K562 (cell line): Measurements from ENCODE around the gene ZNF750. TPM values are rescaled to one million over a fixed set of nuclear protein-coding genes. Genes with fewer than 3 reads are reported as not detected.

Source experiments
- ATAC-seq: fragments of 200-7000 bp; cut with Tn5 transposase; 3 replicates; pipeline ENCODE4 v1.9.1; 2020; ENCODE audit warnings: moderate library complexity
- BruUV-seq: library from RNA; stranded (reverse); fragments of 400-500 nt; replicated peaks from 2 replicates; lab custom pipeline; 2021; lab: Mats Ljungman, UMichigan
- CTCF ChIA-PET: fragments of 300-600 bp; formaldehyde crosslinking; extraction: SDS; loops from one replicate; lab custom pipeline; 2021; ENCODE audit warnings: low intra/inter-chr PET ratio; lab: Yijun Ruan, JAX
- POLR2A ChIA-PET: fragments of 300-600, 350-650 bp; sonication (Branson Sonifier 250); formaldehyde crosslinking; extraction: SDS; loops from one replicate; lab custom pipeline; 2021; ENCODE audit warnings: antibody characterized with exemption, inconsistent platforms; lab: Yijun Ruan, JAX
- DNase-seq, 4 experiments: peaks; one replicate each; pipeline versions ENCODE4 v3.0.0 to v3.0.0-alpha.2; 2011 to 2018; ENCODE audit warnings: low spot score in 3 of 4, mixed read lengths in 3 of 4; ENCODE audit errors: extremely low read depth in 1 of 4
- FAIRE-seq: peaks from 2 replicates; lab custom pipeline; 2011; peaks lifted over from hg19 to GRCh38; lab: Jason Lieb, UNC
- H2AFZ ChIP-seq: 2 replicates; pipeline ENCODE4 v1.6.0; 2011; ENCODE audit warnings: low read depth, low read length, control low read depth, inconsistent platforms
- H3K27ac ChIP-seq: fragments of 200-600 bp; 3 replicates; pipeline ENCODE4 v1.8.0; 2011; ENCODE audit warnings: low read depth, mild to moderate bottlenecking, control low read depth, inconsistent platforms, low read length, moderate library complexity, mixed read lengths; ENCODE audit errors: extremely low read depth
- H3K27me3 ChIP-seq, 2 experiments: fragments of 300-600 bp in 1 of 2; 2 replicates in 1 of 2; 3 replicates in 1 of 2; pipeline versions ENCODE4 v1.6.0 to v1.8.0; 2011; ENCODE audit warnings: inconsistent platforms in 2 of 2, low read length in 2 of 2, mild to moderate bottlenecking in 1 of 2, mixed read lengths in 1 of 2, moderate library complexity in 1 of 2; ENCODE audit not compliant: control insufficient read depth in 2 of 2, insufficient read depth in 2 of 2
- H3K36me3 ChIP-seq: fragments of 300-600 bp; 3 replicates; pipeline ENCODE4 v1.8.0; 2011; ENCODE audit warnings: mild to moderate bottlenecking, low read length, inconsistent platforms; ENCODE audit not compliant: control insufficient read depth, insufficient read depth
- H3K4me1 ChIP-seq, 2 experiments: fragments of 200-600 bp in 1 of 2; replicated peaks in 1 of 2; 2 replicates in 1 of 2; 3 replicates in 1 of 2; pipeline versions ENCODE4 v1.5.1 to v1.8.0; 2011; ENCODE audit warnings: inconsistent platforms in 2 of 2, low read length in 2 of 2, mild to moderate bottlenecking in 1 of 2, mixed read lengths in 1 of 2, moderate library complexity in 1 of 2; ENCODE audit not compliant: control insufficient read depth in 2 of 2, insufficient read depth in 2 of 2
- H3K4me2 ChIP-seq: 2 replicates; pipeline ENCODE4 v1.6.1; 2011; ENCODE audit warnings: low read length, control low read depth, inconsistent platforms, mixed read lengths; ENCODE audit not compliant: insufficient read depth
- H3K4me3 ChIP-seq: fragments of 200-600 bp; sonication (generic), shearing (Covaris generic); 2 replicates; pipeline ENCODE4 v1.5.1; 2016; ENCODE audit warnings: control low read depth, inconsistent platforms
- H3K79me2 ChIP-seq: fragments of 200-600 bp; 3 replicates; pipeline ENCODE4 v1.8.0; 2011; ENCODE audit warnings: low read length, inconsistent platforms; ENCODE audit not compliant: control insufficient read depth, insufficient read depth
- H3K9ac ChIP-seq, 2 experiments: 2 replicates each; pipeline versions ENCODE4 v1.6.0 to v1.6.1; 2011; ENCODE audit warnings: low read depth in 2 of 2, low read length in 2 of 2, control low read depth in 1 of 2, inconsistent platforms in 1 of 2, mild to moderate bottlenecking in 1 of 2, mixed read lengths in 1 of 2; ENCODE audit not compliant: insufficient read depth in 1 of 2
- H3K9me1 ChIP-seq: one replicate; pipeline ENCODE4 v1.6.0; 2011; ENCODE audit warnings: inconsistent platforms, mild to moderate bottlenecking, low read length, moderate library complexity; ENCODE audit not compliant: control insufficient read depth, insufficient read depth
- H3K9me3 ChIP-seq: replicated peaks from 2 replicates; pipeline ENCODE4 v1.5.1; 2011; ENCODE audit warnings: low read depth, low read length, inconsistent platforms; ENCODE audit not compliant: control insufficient read depth, insufficient read depth
- H4K20me1 ChIP-seq: replicated peaks from 2 replicates; pipeline ENCODE4 v1.6.1; 2011; ENCODE audit warnings: low read length, inconsistent platforms, mixed read lengths; ENCODE audit not compliant: control insufficient read depth, insufficient read depth
- CBFA2T3 ChIP-seq: fragments of 450-650 bp; IDR thresholded peaks from 2 replicates; pipeline ENCODE4 v1.6.1; 2017
- CEBPB ChIP-seq: fragments of 450-650 bp; IDR thresholded peaks from 2 replicates; pipeline ENCODE4 v1.6.1; 2016; ENCODE audit warnings: missing genetic modification characterization, missing compliant biosample characterization
- CEBPG ChIP-seq, 3 experiments: fragments of 200-800 bp in 1 of 3; sonication (Bioruptor generic) in 1 of 3; sonication (generic) in 1 of 3; formaldehyde crosslinking in 1 of 3; IDR thresholded peaks in 2 of 3; conservative IDR thresholded peaks in 1 of 3; 2 replicates each; pipeline versions ENCODE4 v1.6.1 to v1.8.0; 2016 to 2022; ENCODE audit warnings: missing compliant biosample characterization in 2 of 3, missing genetic modification characterization in 2 of 3, mild to moderate bottlenecking in 1 of 3, missing genetic modification reagents in 1 of 3
- NCOA4 ChIP-seq: fragments of 450-650 bp; IDR thresholded peaks from 2 replicates; pipeline ENCODE4 v1.6.1; 2018; ENCODE audit warnings: mild to moderate bottlenecking; ENCODE audit not compliant: partially characterized antibody
- TEAD1 ChIP-seq, 2 experiments: fragments of 450-650 bp in 1 of 2; sonication (generic) in 1 of 2; formaldehyde crosslinking; IDR thresholded peaks; 2 replicates each; pipeline versions ENCODE4 v1.4.0 to v1.8.0; 2020 to 2022; ENCODE audit warnings: mild to moderate bottlenecking in 2 of 2, missing genetic modification reagents in 1 of 2
- ZNF407 ChIP-seq: fragments of 450-650 bp; IDR thresholded peaks from 2 replicates; pipeline ENCODE4 v1.6.1; 2016; ENCODE audit warnings: low read depth
- ZNF445 ChIP-seq: fragments of 250-450 bp; sonication (Bioruptor Pico); IDR thresholded peaks from 2 replicates; pipeline ENCODE4 v1.4.0; 2020; ENCODE audit warnings: low read depth, mild to moderate bottlenecking, moderate library complexity
- WGBS: fragments of 100-300 bp; shearing (Covaris generic); methylation state at CpG from one replicate; pipeline ENCODE4 v1.1.6; 2016; ENCODE audit warnings: low coverage, mixed read lengths; ENCODE audit not compliant: insufficient coverage; ENCODE audit errors: missing lambda C conversion rate; 5-methylcytosine and 5-hydroxymethylcytosine counted together
- in situ Hi-C: fragments of 300-500 bp; cut with MboI; formaldehyde crosslinking; loops from 4 replicates; pipeline ENCODE4 v1.15.0; 2018; ENCODE audit warnings: inconsistent platforms, mixed read lengths
- intact Hi-C: fragments of 100-400 bp; cut with micrococcal nuclease; formaldehyde crosslinking; loops from 2 replicates; pipeline ENCODE4 v1.14.2; 2022
- polyA plus RNA-seq, 8 experiments: library from polyadenylated mRNA; depleted of rRNA in 4 of 8; stranded (reverse) in 5 of 8; unstranded in 3 of 8; fragments of >200 nt; fragmentation: Nextera tagmentation in 2 of 8; fragmentation: Illumina TruSeq in 1 of 8; extraction: Ambion mirVana in 2 of 8; extraction: Trizol in 1 of 8; gene quantifications; 2 replicates each; pipeline versions ENCODE4 v1.2.1 to v1.2.3, GENCODE V29; 2011 to 2014; ENCODE audit warnings: inconsistent platforms in 1 of 8, missing spikeins in 1 of 8
- total RNA-seq, 7 experiments: library from RNA; depleted of rRNA in 6 of 7; stranded (reverse); fragments of >200 nt in 6 of 7; fragmentation: Illumina TruSeq in 2 of 7; extraction: Trizol in 2 of 7; gene quantifications; 2 replicates each; pipeline versions ENCODE4 v1.2.1 to v1.2.3, GENCODE V29; 2011 to 2021; ENCODE audit warnings: low replicate concordance in 1 of 7

Gene ZNF750
- total and polyA plus RNA-seq, 9 of the 15 experiments (the other 6 are each of a cell fraction or from before 2014, with no cell fraction given), result not detected

DNA sequence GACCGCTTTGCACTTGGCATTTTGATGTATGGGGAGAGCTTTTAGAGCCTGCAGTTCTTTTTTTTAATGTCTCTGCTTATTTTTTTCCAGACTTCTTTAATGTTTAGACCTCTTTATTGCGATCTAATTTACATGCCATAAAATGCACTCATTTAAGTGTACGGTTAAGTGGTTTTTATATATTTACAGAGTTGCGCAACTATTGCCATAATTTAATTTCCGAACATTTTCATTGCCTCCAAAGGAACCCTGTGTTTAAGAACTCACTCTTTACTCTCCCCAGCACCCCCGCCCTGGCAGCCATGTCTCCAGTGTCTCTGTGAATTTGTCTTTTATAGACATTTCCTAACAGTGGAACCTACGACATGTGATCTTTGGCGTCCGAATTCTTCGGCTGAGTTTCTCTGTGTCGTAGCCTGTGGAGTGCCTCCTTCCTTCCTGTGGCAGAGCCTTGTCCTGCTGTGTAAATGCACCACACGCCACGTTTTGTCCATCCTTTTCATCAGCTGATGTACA lies 24.0 kb downstream of the ZNF750 start:
- no peak for ATAC-seq
- BruUV-seq, result no TSS peak
- intact Hi-C loops, result no loop called here
- no peaks in the 10 kb centered on the region for H3K79me2 ChIP-seq
- DNase-seq, result no peak
- H3K4me3 ChIP-seq, result no peak overlapping the region
- H4K20me1 ChIP-seq, result no peaks in the 10 kb centered on the region
- no peak overlapping the region for H2AFZ ChIP-seq
- no peaks in the 10 kb centered on the region for H3K9me1 ChIP-seq
- no peak for FAIRE-seq
- 91% methylated on average over 13 of the region's 13 CpGs for WGBS
- no peaks in the 10 kb centered on the region for H3K27me3 ChIP-seq
- H3K9me3 ChIP-seq, result peaks cover 6% of the 10 kb centered on the region
- TF ChIP-seq CEBPG (CRISPR knock-in tag; IDR thresholded peaks at IDR 0.05), result no peak
- TF ChIP-seq CEBPG (tag; conservative IDR thresholded peaks at IDR 0.05 in 1 of 2, IDR thresholded peaks at IDR 0.05 in 1 of 2), result peak in 1 of 2 experiments; percentile 96; a peak in 3 of 4 replicates
- TF ChIP-seq TEAD1 (CRISPR knock-in tag; IDR thresholded peaks at IDR 0.05), result no peak
- TF ChIP-seq CEBPB, result peak; percentile 90
- ChIA-PET POLR2A (interaction anchor here (0.7 kb wide), 1 partner anchor 1356 kb away, joined by 3 read pairs; no protein-coding TSS in a partner anchor), CTCF (no interaction called here)
- H3K4me2 ChIP-seq, result no peak overlapping the region
- no peak overlapping the region for H3K9ac ChIP-seq
- H3K27ac ChIP-seq, result no peak overlapping the region; the same call in 2 of the 3 replicates
- peaks cover 0 to 3% of the 10 kb centered on the region in 2 experiments; a peak in 1 of 5 replicates for H3K4me1 ChIP-seq
- in situ Hi-C loops, result no loop called here
- peaks cover 66% of the 10 kb centered on the region for H3K36me3 ChIP-seq

- Histone ChIP-seq H3K79me2 (no peaks in the 10 kb centered on the region), H3K4me1 (peaks cover 0 to 3% of the 10 kb centered on the region in 2 experiments; a peak in 1 of 5 replicates), H3K4me2 (no peak overlapping the region), H2AFZ (no peak overlapping the region), H3K36me3 (peaks cover 71% of the 10 kb centered on the region), H3K27me3 (no peaks in the 10 kb centered on the region), H3K4me3 (no peak overlapping the region), H3K9me3 (peaks cover 5% of the 10 kb centered on the region), H3K9ac (no peak overlapping the region), H4K20me1 (no peaks in the 10 kb centered on the region), H3K9me1 (no peaks in the 10 kb centered on the region), H3K27ac (no peak overlapping the region)
- WGBS, result 97% methylated on average over 4 of the region's 5 CpGs
- no TSS peak for BruUV-seq
- FAIRE-seq, result no peak
- in situ Hi-C loops, result no loop called here
- CTCF ChIA-PET, result no interaction called here
- POLR2A ChIA-PET, result interaction anchor here (0.7 kb wide), 1 partner anchor 1355 kb away, joined by 3 read pairs; no protein-coding TSS in a partner anchor
- intact Hi-C loops, result no loop called here
- no peak for ATAC-seq
- DNase-seq, result no peak
- TF ChIP-seq CBFA2T3, result no peak
- TF ChIP-seq ZNF445 (CRISPR knock-in tag), result no peak
- no peak for TF ChIP-seq ZNF407
- no peak for TF ChIP-seq NCOA4
Measured at GRCh38 chr17:82815354-82815753, 24.5 kb downstream of the ZNF750 start.
